GM21390 (cell line): ENCODE measurements around the gene TNIK.

Source experiments
- ATAC-seq: cut with Tn5 transposase; IDR thresholded peaks from one replicate; pipeline ENCODE4 v1.9.1; 2021; ENCODE audit not compliant: unreplicated experiment

The TNIK gene

DNA sequence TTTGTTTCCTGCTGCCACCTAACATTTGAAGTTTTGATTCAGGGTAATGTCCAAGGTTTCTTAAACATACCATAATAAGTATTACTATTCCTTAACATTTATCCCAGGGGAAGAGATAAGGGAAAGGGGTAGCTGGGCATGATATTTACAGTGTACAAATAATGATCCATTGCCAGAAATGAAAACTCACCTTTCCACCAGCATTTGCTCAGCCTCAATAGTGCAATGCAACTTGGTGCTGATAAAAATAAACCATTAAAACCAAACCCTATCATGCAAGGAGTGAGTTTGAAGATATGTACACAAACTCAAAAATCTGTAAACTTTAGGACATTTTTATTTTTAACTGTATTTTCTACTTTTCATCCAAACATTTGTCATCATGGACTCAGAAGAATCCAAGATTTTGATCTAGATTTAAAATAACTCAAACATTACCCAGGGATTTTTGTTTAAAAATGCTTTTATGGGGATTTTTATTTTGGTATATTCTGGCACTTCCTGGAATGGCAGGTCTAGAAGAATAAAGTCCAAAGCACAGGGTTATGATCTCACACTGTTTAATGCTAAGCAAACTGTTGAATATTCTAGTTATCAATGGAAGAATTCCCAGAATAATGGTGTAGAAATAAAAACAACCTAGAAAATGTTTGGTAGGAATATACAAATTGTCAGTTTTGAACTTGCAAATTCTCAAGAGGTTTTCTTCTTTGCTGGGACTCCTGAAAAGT, 401.2 kb downstream of the TNIK start:
- ATAC-seq, result no peak

DNA sequence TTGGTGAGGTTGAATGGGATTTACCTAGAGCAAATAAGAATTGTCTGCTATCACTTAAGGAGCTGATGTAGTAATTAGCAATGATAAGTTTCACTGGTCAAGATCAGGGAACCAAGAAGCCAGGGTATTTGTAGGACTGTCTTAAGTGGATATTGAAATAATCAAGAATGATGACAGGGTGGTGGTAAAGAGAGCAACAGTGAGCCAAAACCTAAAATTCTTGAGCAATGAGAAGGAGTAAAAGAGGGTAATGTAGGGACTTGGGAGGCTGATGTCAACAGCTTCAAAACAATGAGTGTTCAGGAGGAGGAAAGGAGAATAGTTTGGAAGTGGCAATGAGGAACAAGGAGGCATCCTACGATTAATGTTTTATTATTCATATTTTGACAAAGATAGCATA, 402.1 kb downstream of the TNIK start:
- no peak for ATAC-seq

DNA sequence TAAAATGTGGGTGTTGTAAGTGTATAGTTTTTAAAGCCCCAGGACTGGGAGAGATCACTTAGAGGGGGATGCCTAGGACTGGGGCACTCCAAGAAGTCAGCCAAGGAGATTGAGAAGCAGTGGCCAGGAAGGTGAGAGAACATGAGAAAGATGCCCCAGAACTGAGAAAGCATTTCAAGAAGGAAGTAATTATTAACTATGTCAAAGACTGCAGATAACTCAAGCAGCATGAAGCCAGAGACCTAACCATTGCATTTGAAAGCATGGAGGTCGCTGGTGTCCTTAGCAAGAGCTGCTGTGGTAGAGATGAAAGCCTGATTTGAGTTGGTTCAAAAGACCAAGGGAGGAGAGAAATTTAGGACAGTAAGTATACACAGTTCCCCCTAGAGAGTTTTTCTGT, 403.1 kb downstream of the TNIK start:
- ATAC-seq, result no peak

DNA sequence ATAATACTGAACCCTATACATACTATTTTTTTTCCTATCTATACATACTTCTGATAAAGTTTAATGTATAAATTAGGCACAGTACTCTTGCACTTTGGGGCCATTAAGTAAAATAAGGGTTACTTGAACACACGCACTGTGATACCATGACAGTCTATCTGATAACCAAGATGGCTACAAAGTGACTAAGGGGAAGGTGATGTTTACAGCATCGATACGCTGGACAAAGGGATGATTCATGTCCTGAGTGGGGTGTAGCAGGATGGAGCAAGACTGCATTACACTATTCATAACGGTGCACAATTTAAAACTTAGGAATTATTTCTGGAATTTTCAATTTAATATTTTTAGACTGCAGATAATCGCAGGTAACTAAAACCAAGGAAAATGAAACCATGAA, 403.7 kb downstream of the TNIK start:
- no peak for ATAC-seq

DNA sequence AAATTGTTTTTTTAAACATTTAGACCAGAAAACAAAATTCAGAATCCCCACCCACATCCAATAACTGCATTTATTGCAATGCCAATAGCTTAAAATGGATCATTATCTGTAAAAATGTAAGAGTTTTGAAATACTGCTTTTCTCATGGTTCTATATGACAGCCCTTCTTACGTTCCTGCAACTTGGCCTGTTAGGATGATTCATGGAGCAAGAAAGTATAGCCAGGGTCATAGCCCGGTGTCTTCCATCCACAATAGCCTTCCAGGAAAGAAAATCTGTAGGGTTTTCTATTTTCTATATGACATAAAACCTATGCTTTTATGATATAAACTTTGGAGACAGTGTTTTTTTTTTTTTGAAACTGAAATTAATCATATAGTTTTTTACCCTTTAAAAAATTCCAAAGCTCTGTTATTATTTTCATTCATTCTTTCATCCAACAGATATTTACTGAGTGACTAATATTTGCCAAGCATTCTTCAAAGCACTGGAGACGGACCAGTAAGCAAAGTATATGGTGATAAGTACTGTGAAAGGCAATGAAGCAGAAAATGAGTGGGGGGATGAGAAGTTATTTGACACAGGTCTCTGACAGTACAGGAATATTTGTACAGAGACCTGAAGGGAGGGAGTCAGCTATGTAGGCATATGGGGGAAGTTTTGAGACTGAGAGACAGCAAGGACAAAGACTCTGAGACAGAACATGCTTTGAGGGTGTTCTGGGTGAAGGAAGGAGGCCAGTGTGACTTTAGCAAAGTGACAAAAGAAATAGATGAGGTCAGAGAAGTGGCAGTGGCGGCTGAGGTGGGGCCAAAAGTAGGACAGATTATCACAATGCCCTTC, 404.6 kb downstream of the TNIK start:
- ATAC-seq, result no peak

DNA sequence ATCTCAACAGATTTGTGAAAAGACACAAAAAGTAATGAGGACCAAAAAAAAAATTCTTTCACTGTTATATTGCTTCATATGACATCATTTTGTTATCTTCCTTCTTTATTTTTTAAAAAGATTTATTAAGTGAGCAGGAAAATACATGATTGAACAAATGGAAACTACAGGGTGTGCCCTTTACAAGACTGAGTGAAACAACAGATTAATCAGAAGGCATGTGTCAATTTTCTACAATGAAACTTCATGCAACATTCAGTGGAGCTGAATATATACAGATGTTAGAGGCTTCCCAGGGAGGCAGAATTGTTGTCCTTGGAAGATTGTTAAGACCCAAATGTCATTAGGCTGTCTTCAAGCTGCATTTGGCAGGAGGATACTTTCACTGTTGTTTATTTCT, 405.3 kb downstream of the TNIK start:
- no peak for ATAC-seq

DNA sequence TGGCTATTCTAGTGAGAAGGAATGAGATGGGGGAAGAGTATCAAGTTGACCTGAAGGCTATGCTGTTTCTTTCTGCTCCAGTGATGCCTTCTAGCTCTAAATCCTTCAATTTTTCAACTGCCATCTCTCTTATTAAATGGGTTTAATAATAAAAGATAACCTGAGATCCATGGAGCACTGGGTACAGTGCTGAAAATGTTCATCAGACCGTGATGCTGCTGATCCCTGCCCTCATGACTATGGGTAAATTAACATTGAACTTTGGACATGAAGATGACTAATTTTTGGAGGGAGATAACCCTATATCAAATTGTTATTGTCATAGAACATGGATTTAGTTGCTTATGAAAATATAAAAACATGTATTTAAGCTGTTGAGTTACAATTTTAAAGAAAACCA, 406.0 kb downstream of the TNIK start:
- no peak for ATAC-seq

DNA sequence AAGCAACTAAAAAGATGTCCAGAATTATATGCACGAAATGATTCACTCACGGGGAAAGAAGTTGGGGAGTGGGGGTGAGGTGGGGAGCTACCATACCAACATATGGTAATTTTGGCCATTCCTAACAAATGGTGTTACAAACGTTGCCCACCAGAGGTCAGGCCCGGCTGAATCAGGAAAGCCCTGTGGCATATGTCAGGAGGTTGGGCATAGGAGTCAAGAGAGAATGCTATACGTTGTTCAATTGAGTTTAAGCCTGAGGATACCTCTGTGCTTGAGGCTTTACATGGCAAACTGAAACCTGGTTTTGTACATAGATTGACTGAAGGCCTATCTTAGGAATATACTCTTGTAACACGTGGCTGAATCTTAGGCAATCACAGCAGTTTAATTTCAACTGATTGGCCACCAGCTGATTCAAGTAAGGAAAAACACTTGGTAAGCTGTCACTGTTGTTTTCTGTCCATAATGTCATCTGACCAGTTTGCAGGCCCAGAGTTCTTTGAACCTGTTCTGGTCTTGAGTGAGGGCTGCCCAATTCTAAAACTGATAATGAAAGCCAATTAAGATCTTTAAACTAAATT, 410.3 kb downstream of the TNIK start:
- ATAC-seq, result peak; percentile 93

DNA sequence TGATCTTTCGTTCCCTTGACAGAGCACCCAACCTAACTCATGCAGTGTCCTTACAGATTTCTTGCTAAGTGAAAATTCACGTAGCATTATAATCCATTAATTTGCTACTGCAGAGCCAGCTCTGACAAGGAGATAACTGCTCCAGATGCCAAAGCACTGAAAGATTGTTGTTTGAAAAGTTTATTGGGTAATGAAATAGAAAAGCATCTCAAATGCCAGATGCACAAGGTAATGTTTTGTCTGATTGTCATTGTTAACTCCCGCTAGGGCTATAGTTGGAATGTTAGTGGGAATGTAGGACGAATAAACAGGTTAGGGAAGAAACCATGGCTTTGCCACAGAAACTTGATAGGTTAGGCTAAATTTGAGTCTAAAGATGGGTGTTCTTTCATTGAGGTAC, 413.4 kb downstream of the TNIK start:
- no peak for ATAC-seq

DNA sequence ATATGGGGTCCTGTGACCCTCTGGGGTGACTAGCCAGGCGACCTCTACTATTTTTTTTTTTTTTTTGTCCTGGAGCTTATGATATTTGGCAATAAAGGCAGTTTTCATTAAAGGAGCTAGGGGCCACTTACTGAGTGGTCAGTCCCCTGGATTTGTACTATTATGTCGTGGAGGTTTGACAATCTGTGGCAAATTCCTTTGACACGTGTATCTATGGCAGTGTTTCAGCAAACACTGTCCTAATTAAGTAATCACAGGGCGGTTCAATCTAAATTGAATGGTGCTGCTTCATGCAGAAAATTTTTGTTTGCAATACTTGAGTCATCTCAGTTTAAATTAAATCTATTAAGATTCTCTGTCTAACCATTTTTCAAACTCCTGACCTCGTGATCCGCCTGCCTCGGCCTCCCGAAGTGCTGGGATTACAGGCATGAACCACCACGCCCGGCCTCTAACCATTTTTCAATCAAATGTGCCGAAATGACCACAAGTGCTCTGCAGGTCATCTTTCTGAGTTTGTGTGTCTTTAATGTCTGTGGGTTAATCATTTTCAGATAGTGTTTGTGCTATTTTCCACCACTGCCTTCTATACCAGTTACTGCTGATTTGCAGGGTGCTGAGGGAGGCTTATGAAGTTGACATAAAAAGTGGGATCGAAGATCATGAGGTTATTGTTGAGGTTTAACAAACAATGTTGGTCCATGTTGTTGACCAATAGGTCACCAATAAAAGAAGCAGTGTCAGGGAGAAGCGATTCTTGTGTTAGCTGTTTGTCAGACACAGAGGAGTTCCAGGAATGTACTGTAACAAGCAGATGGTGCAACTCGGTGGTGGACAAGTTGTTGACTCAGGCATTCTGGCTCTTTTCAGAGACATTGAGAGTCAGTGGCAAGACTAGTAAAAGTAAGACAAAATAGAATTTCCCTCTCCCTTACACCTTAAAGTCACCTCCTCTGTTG, 415.1 kb downstream of the TNIK start:
- no peak for ATAC-seq

DNA sequence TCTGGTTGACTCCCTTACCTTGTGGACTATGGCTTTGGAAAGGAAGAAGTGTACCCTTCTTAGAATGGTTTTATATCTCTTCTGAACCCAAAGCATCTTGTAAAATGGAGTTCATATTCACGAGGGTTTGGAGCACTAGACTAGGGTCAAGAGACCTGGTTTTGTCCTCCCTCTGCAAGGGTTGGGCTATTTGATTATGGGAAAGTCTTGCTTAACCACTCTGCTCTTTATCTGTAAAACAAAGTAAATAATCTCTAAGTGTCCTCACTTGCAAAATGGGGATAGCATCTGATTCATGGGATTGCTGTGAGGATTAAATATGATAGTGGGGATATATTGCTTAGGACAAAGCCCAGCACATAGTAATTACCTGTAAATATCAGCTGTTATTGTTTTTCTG, 415.8 kb downstream of the TNIK start:
- ATAC-seq, result no peak

DNA sequence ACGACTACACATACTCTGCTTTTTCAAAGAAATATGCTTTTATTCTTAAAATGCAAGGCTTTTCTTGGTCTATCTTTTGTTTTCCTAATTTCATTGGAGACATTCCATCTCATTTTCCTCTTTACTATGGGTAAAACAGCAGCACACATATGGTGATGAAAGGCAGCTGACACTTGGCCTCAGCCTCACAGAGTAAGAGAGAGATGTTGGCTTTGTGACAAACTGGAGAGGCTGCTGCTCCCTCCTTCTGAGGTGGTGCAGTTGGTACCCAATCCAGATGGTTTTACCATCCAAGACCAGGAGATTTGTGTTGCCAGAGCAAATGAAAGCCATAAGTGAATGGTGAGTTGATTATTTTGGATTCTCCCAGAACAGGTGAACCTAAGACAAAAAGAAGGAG, 420.5 kb downstream of the TNIK start:
- no peak for ATAC-seq

DNA sequence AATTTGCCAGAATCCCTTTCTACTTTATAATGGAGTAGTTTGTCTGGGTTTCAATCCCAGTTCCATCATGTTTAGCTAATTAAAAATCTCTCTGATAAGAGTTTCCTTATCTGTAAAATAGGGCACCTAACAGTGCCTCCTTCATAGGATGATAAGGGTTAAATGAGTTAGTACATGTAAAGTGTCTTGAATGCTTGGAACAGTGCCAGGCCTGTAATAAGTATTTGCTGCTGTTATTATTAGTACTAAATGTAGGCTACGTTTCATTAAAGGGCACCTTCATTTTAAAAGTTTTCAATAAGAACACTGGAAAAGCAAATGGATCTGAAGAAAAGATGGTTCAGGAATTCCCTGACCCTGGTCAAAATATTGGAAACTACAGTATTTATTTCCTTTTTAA, 421.9 kb downstream of the TNIK start:
- no peak for ATAC-seq

DNA sequence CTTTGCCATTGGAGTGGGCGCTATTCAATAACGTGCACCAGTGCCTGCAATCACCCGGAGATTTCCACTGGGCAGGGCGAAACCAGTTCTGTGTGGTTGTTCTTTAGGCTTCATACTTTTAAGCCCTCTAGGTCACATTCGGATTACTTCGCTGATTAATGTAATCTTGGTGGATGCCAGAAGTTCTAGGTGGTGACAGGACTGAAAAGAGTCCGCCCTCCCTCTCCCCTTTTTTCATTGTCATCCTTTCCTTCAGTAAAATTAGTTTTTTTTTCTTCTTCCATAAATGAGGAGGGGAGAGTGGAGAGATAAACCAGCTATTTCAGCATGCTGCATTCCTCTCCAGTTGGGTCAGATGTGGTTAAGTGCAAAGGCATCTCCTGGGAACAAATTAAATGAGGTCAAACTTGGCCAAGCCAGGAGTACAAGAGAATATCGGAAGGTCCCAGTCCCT, 431.4 kb downstream of the TNIK start:
- ATAC-seq, result no peak

DNA sequence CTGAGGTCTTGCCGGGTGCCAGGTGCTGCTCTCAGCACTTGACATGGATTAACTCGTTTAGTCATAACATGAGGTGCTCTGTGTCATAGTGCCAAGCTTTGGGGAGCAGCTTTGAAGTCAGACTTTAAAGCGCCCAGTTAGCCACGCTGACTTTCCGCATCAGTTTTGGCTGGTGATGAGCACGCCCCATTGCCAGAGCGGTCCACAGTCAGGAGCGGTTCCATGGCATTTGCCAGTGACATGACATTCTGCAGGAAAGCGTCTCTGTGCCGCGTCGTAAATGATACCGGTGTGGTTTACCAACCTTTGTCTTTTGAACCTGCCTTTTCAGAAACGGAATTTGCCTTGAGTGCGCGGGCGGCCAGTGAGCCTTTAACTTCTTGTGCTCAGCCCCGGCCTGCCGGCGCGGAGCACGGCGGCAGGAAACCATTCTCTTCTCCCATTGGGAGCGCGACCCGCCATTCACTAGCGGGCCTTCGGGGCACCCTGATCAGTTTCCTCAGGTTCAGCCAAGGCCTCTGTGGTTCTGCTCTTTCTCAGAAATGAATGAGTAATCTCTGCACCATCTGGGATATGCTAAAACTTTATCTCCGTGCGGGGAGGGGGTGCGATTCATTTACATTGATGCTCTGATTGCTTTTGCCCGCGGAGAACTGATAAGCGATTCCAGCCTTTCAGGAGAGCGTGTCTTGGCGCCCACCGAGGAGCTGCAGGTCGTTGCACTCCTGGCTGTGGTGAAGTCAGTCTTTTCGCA, 432.0 kb downstream of the TNIK start:
- ATAC-seq, result peak; percentile 55

DNA sequence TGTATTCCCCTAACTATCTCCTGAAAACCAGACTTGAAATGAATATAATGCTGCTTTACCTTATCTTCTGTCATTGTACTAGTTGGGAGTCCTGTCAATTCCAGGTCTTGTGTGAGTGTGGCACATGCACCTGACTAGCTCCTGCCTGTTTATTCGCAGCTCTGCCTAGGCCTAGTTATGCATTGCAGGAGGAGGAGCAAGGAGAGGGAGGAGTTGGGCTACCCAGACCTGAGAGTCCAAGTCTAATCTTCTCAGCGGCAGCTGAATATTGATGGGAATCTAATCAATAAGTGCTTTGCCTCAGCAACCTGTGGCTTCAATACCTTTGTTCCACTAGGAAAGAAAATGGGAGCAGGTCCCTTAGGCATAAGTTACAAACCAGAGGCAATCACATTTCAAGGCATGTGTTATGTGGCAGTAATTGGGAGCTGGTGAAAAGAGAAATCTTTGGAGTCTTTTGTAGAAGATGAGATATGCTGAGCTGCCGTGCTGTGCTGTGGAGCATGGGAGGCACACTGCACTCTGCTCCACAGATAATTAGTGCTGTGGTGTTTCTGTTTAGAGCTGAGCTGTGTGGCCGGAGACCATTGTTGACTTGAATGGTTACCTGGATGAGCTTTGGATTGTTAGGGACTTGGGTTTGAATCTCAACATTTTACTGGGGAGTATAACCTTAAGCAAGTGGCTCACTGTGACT, 433.5 kb downstream of the TNIK start, which contains the start of gene SLC2A2:
Gene SLC2A2, minus strand, starts transcription at position 124 of the 697 bp plus-strand sequence. Its CDS starts 50 bp downstream, at position 74.
- ATAC-seq, result no peak

DNA sequence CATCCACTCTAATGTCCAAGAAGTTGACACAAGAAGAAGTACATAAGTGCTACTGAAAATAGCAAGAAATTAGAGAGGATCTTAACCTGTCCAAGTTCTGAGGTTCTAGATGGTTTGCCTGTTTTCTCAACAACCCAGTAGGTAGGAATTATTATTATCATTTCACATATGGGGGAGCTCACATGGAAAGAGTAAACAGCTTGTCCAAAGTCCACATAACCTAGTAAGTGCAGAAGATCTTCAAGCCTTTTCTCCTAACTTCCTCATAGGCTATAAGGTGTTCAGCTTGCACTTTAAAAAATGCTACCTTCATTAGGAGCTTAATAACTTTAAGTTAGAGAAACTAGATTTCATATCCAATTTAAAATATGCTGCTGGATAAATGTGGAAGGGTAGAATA, 436.6 kb downstream of the TNIK start:
- no peak for ATAC-seq

DNA sequence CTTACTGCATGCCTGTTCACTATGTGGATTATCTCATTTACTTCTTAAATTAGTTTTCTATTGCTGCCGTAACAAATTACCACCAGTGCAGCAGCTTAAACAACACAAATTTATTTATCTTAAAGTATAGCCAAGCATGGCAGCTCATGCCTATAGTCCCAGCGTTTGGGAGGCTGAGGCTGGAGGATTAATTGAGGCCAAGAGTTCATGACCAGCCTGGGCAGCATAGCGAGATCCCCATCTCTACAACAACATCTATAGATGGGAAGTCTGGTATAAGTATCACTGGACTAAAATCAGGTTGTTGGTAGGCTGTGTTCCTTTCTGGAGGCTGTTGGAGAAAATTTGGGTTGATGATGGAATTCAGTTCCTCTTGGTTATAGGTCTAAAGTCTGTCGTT, 438.8 kb downstream of the TNIK start:
- ATAC-seq, result no peak

DNA sequence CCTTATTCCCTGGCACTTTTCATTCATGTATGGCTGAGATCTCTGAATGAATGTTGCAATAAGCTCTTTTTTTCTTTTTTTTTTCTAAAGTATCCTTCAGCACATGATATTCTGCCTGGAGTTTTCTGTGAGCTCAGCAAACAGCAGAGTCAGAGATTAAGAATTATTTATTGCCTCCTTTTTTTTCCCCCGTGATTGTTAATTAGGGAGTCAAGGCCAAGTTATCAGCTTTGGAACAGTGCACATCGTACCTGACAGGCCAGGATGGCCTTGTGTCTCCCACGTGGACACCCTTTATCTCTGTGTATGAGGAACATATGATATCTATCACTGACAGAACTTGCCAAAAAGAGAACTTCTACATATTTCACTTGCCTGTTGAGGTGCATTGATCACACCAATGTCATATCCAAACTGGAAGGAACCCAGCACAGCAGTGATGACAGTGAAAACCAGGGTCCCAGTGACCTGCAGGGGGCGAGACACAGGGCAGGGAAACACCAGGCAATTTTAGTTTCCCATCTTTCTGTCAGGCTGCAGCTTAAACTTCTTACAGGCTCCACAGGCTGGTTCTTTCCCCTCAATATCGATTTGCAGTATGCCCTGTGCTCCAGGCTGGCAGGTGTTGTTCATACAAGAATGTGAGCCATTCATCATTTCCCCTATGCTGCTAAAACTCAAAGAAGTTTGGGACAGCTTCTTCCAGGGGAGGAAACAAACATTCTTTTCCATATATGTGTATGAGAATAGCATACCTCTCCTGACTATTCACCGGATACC, 441.9 kb downstream of the TNIK start:
- ATAC-seq, result no peak
